Mesenchymal stem cell (in vitro differentiated cells and primary cell): Measurements from ENCODE around the gene SPACA7.

Experiments used
- DNase-seq: peaks from one replicate; pipeline ENCODE4 v3.0.0-alpha.2; 2013
- H2AFZ ChIP-seq: one replicate; pipeline ENCODE4 v1.6.1; 2013; ENCODE audit warnings: low read depth, mild to moderate bottlenecking, control low read depth, inconsistent platforms, low read length, moderate library complexity
- H2AK5ac ChIP-seq: 2 replicates; pipeline ENCODE4 v1.6.1; 2013; ENCODE audit warnings: low read length, moderate library complexity, mild to moderate bottlenecking, inconsistent platforms; ENCODE audit not compliant: severe bottlenecking
- H2BK120ac ChIP-seq: one replicate; pipeline ENCODE4 v1.6.1; 2013; ENCODE audit warnings: low read depth, mild to moderate bottlenecking, inconsistent platforms, low read length, moderate library complexity
- H2BK12ac ChIP-seq, 2 experiments: one replicate each; pipeline ENCODE4 v1.6.1; 2013; ENCODE audit warnings: inconsistent platforms in 2 of 2, low read length in 2 of 2, mild to moderate bottlenecking in 2 of 2, moderate library complexity in 2 of 2, control low read depth in 1 of 2
- H2BK15ac ChIP-seq: one replicate; pipeline ENCODE4 v1.6.1; 2013; ENCODE audit warnings: mild to moderate bottlenecking, low read depth, inconsistent platforms; ENCODE audit not compliant: poor library complexity, severe bottlenecking
- H2BK5ac ChIP-seq: 2 replicates; pipeline ENCODE4 v1.6.1; 2013; ENCODE audit warnings: low read depth, mild to moderate bottlenecking, low read length, control low read depth, inconsistent platforms; ENCODE audit not compliant: poor library complexity, severe bottlenecking
- H3K14ac ChIP-seq, 2 experiments: one replicate each; pipeline ENCODE4 v1.6.1; 2013; ENCODE audit warnings: inconsistent platforms in 2 of 2, low read length in 2 of 2, control low read depth in 1 of 2, mild to moderate bottlenecking in 1 of 2, moderate library complexity in 1 of 2
- H3K18ac ChIP-seq, 2 experiments: one replicate each; pipeline ENCODE4 v1.6.1; 2013; ENCODE audit warnings: inconsistent platforms in 2 of 2, low read length in 2 of 2, control low read depth in 1 of 2, low read depth in 1 of 2, mild to moderate bottlenecking in 1 of 2
- H3K23ac ChIP-seq, 2 experiments: one replicate each; pipeline ENCODE4 v1.6.1; 2013; ENCODE audit warnings: inconsistent platforms in 2 of 2, low read length in 2 of 2, mild to moderate bottlenecking in 2 of 2, moderate library complexity in 2 of 2, control low read depth in 1 of 2
- H3K27ac ChIP-seq: 2 replicates; pipeline ENCODE4 v1.5.1; 2013; ENCODE audit warnings: mild to moderate bottlenecking, moderate library complexity, low read length, control low read depth, inconsistent platforms; ENCODE audit not compliant: poor library complexity, severe bottlenecking
- H3K27me3 ChIP-seq, 2 experiments: 2 replicates each; pipeline versions ENCODE4 v1.6.1 to v1.7.0; 2013; ENCODE audit warnings: low read length in 2 of 2, mild to moderate bottlenecking in 2 of 2, moderate library complexity in 2 of 2, control low read depth in 1 of 2, inconsistent platforms in 1 of 2; ENCODE audit not compliant: control insufficient read depth in 1 of 2, insufficient read depth in 1 of 2
- H3K36me3 ChIP-seq, 2 experiments: 2 replicates each; pipeline versions ENCODE4 v1.6.1 to v1.7.0; 2013; ENCODE audit warnings: low read length in 2 of 2, control low read depth in 1 of 2, inconsistent platforms in 1 of 2, low read depth in 1 of 2, mild to moderate bottlenecking in 1 of 2; ENCODE audit not compliant: insufficient read depth in 2 of 2, control insufficient read depth in 1 of 2
- H3K4ac ChIP-seq, 2 experiments: one replicate each; pipeline ENCODE4 v1.6.1; 2013; ENCODE audit warnings: inconsistent platforms in 2 of 2, low read length in 2 of 2, mild to moderate bottlenecking in 2 of 2, moderate library complexity in 2 of 2, control low read depth in 1 of 2, low read depth in 1 of 2
- H3K4me1 ChIP-seq: 2 replicates; pipeline ENCODE4 v1.6.1; 2013; ENCODE audit warnings: low read depth, low read length, control low read depth; ENCODE audit not compliant: control insufficient read depth, insufficient read depth
- H3K4me2 ChIP-seq: 2 replicates; pipeline ENCODE4 v1.6.1; 2013; ENCODE audit warnings: low read length, mild to moderate bottlenecking, inconsistent platforms; ENCODE audit not compliant: poor library complexity, severe bottlenecking
- H3K4me3 ChIP-seq, 2 experiments: 2 replicates each; pipeline versions ENCODE4 v1.5.1 to v1.7.0; 2013; ENCODE audit warnings: low read length in 2 of 2, mild to moderate bottlenecking in 2 of 2, control low read depth in 1 of 2, low read depth in 1 of 2; ENCODE audit not compliant: insufficient read depth in 1 of 2
- H3K79me1 ChIP-seq: replicated peaks from 2 replicates; pipeline ENCODE4 v1.6.1; 2013; ENCODE audit warnings: mild to moderate bottlenecking, control low read depth, low read length, inconsistent platforms; ENCODE audit not compliant: poor library complexity, severe bottlenecking
- H3K9ac ChIP-seq: 2 replicates; pipeline ENCODE4 v1.7.0; 2013; ENCODE audit warnings: mild to moderate bottlenecking, low read length, moderate library complexity
- H3K9me3 ChIP-seq: 2 replicates; pipeline ENCODE4 v1.7.0; 2013; ENCODE audit warnings: mild to moderate bottlenecking, low read length; ENCODE audit not compliant: control insufficient read depth
- H4K8ac ChIP-seq: one replicate; pipeline ENCODE4 v1.6.1; 2013; ENCODE audit warnings: inconsistent platforms, mild to moderate bottlenecking, low read length, moderate library complexity
- H4K91ac ChIP-seq: one replicate; pipeline ENCODE4 v1.6.1; 2013; ENCODE audit warnings: mild to moderate bottlenecking, low read length, inconsistent platforms
- WGBS: methylation state at CpG from one replicate; pipeline ENCODE4 v1.1.7; 2013; ENCODE audit warnings: mixed read lengths; 5-methylcytosine and 5-hydroxymethylcytosine counted together

Gene SPACA7

GRCh38 chr13:112441226-112441625 is 65.1 kb downstream of the SPACA7 start:
- Histone ChIP-seq H4K8ac (no peak overlapping the region), H3K4me1 (no peaks in the 10 kb centered on the region), H3K4ac (no peak overlapping the region), H3K4me3 (no peak overlapping the region), H3K27me3 (peaks cover 10 to 40% of the 10 kb centered on the region in 2 experiments), H2AFZ (no peak overlapping the region), H3K18ac (no peak overlapping the region), H2BK5ac (no peak overlapping the region), H2BK15ac (no peak overlapping the region), H3K9me3 (peaks cover 9% of the 10 kb centered on the region), H2BK120ac (no peak overlapping the region), H3K23ac (no peak overlapping the region), H3K79me1 (no peaks in the 10 kb centered on the region), H3K4me2 (no peak overlapping the region), H3K27ac (no peak overlapping the region), H2AK5ac (no peak overlapping the region), H4K91ac (no peak overlapping the region), H3K9ac (no peak overlapping the region), H2BK12ac (no peak overlapping the region), H3K14ac (no peak overlapping the region), H3K36me3 (no peaks in the 10 kb centered on the region)
- WGBS, result 81% methylated on average over 17 of the region's 17 CpGs
- DNase-seq, result no peak

GRCh38 chr13:112441779-112442310 is 65.7 kb downstream of the SPACA7 start:
- Histone ChIP-seq H3K27ac (no peak overlapping the region), H3K79me1 (no peaks in the 10 kb centered on the region), H2BK12ac (no peak overlapping the region), H3K9me3 (peaks cover 9% of the 10 kb centered on the region), H3K23ac (no peak overlapping the region), H3K27me3 (peaks cover 10 to 44% of the 10 kb centered on the region in 2 experiments), H3K4me3 (peak overlapping the region in 1 of 2 experiments; percentile 25), H2BK15ac (no peak overlapping the region), H2BK120ac (no peak overlapping the region), H3K14ac (no peak overlapping the region), H3K4me1 (no peaks in the 10 kb centered on the region), H4K91ac (no peak overlapping the region), H3K4me2 (no peak overlapping the region), H4K8ac (no peak overlapping the region), H2BK5ac (no peak overlapping the region), H3K4ac (no peak overlapping the region), H3K36me3 (no peaks in the 10 kb centered on the region), H3K18ac (no peak overlapping the region), H3K9ac (no peak overlapping the region), H2AK5ac (no peak overlapping the region), H2AFZ (no peak overlapping the region)
- DNase-seq, result no peak
- WGBS, result 88% methylated on average over 19 of the region's 19 CpGs

- Histone ChIP-seq H3K4ac (no peak overlapping the region), H3K79me1 (no peaks in the 10 kb centered on the region), H2BK120ac (no peak overlapping the region), H2BK5ac (no peak overlapping the region), H3K23ac (no peak overlapping the region), H3K27ac (no peak overlapping the region), H3K36me3 (no peaks in the 10 kb centered on the region), H4K8ac (no peak overlapping the region), H3K4me3 (no peak overlapping the region), H2BK12ac (no peak overlapping the region), H3K4me1 (no peaks in the 10 kb centered on the region), H3K14ac (no peak overlapping the region), H3K4me2 (no peak overlapping the region), H2AFZ (no peak overlapping the region), H2AK5ac (no peak overlapping the region), H3K9me3 (peaks cover 9% of the 10 kb centered on the region), H3K18ac (no peak overlapping the region), H2BK15ac (no peak overlapping the region), H3K27me3 (peaks cover 10 to 44% of the 10 kb centered on the region in 2 experiments), H3K9ac (no peak overlapping the region), H4K91ac (no peak overlapping the region)
- DNase-seq, result no peak
- 80% methylated on average over 17 of the region's 21 CpGs for WGBS
Measured at GRCh38 chr13:112442483-112443090, 66.4 kb downstream of the SPACA7 start.

GRCh38 chr13:112443191-112443994 is 67.2 kb downstream of the SPACA7 start:
- Histone ChIP-seq H2BK12ac (no peak overlapping the region), H3K9me3 (peaks cover 3% of the 10 kb centered on the region), H3K4ac (no peak overlapping the region), H2BK15ac (no peak overlapping the region), H3K4me3 (no peak overlapping the region), H3K27me3 (peaks cover 10 to 47% of the 10 kb centered on the region in 2 experiments), H2AFZ (no peak overlapping the region), H3K9ac (no peak overlapping the region), H3K23ac (no peak overlapping the region), H3K4me1 (no peaks in the 10 kb centered on the region), H4K91ac (no peak overlapping the region), H3K79me1 (no peaks in the 10 kb centered on the region), H4K8ac (no peak overlapping the region), H2BK120ac (no peak overlapping the region), H3K36me3 (no peaks in the 10 kb centered on the region), H2BK5ac (no peak overlapping the region), H3K14ac (no peak overlapping the region), H2AK5ac (no peak overlapping the region), H3K18ac (no peak overlapping the region), H3K27ac (no peak overlapping the region), H3K4me2 (no peak overlapping the region)
- 44% methylated on average over 29 of the region's 31 CpGs for WGBS
- no peak for DNase-seq
